Inflammatory macrophage treated with lipopolysaccharide for 4 hours (primary cell): ENCODE results near the gene SFMBT1.

Experiments
- DNase-seq: peaks from one replicate; pipeline ENCODE4 v3.0.0-alpha.2; 2020

Gene SFMBT1

DNA sequence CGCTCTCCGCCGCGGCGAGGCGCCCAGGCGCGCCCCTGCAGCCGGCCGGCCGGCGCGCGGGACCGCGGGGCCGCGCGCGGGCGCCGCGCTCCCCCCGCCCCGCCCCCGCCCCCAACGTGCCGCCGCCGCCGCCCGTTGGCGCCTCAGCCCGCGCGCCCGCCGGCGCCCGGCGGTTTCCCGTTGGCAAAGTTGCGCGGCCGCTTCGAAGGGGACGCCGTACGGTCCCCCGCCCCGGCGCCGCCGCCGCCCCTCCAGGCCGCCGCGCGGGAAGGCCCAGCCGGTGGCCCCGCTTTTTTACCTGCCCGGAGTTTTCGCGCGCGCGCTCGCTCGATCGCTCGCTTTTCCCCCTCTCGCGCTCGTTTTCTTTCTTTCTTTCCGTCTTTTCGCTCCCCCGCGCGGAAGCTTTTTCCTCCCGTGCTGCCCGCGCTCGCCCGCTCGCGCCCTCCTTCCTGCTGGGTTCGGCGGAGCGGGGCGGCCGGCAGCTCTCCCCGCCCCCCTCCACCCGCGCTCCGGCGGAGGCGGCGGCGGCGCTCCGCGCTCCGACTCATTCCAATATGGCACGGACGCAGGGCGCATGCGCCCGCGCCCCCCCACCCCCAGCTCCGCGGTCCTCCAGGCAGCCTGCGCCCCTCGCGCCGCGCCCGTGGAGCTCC lies at the start of gene SFMBT1:
TSS of gene SFMBT1 (minus strand) at position 556 of the 653 bp plus-strand sequence. CDS start 76,945 bp downstream, outside the sequence.
- DNase-seq: peak; percentile 73

GRCh38 chr3:53092942-53093341 lies 47.1 kb upstream of the SFMBT1 start:
- peak; percentile 76 for DNase-seq

DNA sequence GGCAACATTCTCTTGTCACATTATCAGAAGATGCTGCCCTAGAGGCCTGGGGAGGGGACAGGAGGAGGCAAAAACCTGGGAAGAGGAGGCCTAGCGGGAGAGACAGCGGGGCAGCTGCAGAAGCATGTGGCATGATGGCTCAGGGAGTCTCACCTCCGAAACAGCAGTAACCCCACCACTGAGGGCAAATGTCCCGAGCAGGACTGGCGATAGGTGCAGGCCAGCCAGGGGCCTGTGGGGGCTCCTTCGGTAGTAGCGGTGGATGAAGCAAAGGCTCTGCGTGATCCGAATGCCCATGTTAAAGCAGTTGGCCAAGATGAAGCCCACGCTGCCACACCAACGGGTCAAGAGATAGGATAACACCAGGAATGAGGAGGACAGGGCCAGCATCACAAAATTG lies 46.3 kb upstream of the SFMBT1 start:
- DNase-seq: no peak

DNA sequence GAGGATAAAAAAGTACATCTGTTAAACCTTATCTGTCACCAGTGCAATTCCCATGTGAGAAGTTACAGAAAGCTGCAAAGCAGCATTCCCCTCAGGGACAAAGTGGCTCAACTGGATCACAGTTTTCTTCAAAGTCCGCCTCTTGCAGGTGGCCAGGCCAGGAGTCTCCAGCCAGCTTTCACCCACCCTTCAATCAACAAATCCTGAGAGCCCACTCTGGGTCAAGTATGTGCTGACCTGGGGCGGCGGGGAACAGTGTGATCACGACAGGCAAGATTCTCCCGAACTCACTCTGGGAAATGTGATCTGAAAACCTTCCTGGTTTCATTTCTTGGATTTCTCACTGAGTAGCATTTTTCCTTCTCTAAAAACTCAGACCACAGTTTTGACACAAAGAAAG lies 45.1 kb upstream of the SFMBT1 start:
- DNase-seq: no peak

DNA sequence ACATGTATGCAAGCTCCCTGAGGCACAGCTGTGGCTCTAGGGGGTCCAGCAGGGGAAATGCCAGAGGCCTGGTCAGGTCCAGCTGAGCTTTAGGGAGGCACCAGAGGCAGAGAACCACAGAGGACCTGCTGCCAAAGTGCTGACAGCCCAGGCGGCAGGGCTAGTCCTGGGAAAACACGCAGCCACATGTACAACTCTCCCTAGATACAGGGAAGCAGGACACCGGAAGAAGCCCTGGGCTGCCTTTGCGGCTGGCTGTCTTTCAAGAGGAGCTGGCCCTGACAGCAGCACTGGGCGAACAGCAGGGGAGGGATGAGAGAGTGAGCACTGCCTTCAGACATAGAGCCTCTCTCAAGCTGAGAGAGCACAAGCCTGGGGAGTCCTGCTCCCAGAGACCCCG lies 43.6 kb upstream of the SFMBT1 start:
- DNase-seq: no peak

- DNase-seq: no peak
Measured at GRCh38 chr3:53085476-53085875, 39.6 kb upstream of the SFMBT1 start.

GRCh38 chr3:53084310-53085001 lies 38.6 kb upstream of the SFMBT1 start:
- no peak for DNase-seq

DNA sequence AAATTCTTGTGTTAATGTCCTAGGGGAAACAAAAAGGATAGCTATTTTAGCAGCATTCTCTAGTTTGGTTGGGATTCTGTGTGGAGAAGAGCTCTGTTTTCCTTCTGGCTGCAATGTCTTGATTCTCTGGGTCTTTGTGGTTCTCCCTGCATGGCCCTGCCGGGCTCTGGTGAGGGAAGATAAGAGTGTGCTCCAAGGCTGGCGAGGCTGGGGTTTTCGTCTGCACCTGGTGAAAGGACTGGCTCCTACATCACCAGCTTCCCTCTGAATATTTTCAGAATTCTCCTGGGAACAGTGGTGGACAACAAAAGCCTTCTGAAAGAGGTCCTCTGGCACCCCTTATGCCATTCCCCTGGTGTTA lies 38.1 kb upstream of the SFMBT1 start:
- DNase-seq: no peak

DNA sequence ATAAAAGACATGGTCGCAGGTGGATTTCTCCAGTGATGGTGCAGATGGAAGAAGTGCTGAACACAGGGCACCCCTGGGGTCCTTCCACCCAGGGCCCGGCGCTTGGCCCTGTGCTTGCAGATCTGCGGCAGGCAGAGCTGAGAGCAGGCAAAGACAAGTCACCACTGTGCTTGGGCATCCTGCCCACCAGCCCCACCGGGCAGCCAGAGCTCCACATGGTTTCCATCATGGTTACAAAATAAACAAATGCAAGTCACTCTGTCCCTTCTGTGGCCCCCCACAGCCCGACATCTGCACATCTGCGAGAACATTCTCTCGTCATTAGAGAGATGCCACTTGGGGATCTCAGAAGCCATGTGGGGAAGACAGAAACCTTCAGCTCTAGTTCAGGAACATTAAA lies 37.6 kb upstream of the SFMBT1 start:
- DNase-seq: no peak

GRCh38 chr3:53082736-53083135 lies 36.9 kb upstream of the SFMBT1 start:
- DNase-seq: no peak

DNA sequence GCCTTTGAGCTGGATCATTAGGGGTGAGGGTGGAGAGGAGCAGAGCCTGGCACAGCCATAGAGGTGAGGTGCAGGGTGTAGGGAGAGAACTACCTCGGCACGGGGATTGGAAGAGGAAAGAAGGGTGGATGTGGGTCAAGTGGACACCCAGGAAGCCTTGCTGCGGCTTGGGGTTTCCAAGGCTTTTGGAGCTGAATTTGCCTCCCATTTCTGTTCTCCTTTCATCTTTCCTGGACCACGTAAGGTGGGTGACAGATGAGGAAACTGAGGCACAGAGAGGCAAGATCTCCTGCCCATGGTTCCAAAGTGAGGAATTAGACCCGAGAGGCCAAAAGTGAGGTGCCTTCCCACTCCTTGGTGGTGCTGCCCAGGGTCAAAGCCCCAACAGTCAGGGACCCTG lies 35.4 kb upstream of the SFMBT1 start:
- no peak for DNase-seq

DNA sequence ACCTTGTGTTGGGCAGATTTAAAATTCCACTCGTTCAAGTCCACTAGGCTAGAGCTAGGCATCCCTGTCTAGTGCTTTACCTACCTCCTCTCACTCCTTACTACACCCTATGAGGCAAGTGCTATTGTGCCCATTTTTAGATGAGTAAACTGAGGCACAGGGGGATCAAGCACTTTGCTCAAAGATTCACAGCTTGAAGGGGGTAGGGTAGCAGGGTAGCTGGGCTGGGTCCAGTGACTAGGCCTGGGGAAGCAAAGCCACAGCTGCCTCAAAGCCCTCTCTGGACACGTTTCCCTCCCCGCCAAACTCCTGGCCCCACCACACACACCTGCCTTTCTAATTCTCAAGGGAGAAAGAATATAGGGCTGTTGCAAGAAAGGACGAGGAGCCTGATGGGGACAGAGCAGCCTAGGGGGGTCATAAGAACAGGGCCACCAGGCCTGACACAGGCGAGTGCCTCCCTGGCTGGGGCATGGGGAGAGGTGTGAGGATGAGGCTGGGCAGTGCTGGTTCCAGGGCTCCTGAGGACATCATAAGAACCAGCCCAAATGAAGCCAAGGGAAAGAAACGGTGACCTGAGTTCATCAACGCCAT lies 34.8 kb upstream of the SFMBT1 start:
- no peak for DNase-seq

DNA sequence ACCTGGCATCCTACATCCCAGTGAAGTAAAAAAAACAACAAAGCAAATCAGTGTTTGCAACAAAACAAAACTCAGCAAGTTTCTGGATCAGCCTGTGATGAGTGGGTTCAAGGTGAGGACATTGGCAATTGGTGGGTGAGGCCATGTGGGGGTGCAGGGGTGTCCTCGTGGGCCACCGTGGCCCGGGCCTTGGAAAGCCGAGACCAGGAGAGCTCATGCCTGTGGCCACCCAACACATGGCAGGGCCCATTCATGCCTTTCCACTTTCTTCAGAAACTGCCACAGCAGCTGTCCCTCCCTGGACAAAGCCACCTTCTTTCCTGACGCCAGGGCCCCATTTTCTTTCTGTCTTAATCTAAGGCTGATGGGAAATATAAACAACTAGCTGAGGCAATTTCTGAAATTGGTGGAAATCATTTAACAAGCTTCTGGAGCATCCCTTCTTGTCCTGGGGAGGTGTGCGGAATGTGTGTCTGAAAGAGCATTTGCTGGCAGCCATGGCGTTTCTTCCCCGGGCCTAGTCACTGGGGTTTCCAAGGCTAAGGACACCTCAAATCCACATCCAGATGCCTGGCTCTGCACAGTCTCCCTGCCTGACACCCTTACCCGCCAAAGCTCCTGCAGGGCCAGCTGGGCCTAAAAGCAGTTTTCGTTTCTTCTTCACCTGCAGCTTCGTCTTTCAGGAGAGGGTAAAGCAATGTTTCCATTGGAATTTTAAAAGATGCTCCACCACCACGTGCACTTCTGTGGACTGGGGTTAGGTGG lies 34.1 kb upstream of the SFMBT1 start:
- no peak for DNase-seq

DNA sequence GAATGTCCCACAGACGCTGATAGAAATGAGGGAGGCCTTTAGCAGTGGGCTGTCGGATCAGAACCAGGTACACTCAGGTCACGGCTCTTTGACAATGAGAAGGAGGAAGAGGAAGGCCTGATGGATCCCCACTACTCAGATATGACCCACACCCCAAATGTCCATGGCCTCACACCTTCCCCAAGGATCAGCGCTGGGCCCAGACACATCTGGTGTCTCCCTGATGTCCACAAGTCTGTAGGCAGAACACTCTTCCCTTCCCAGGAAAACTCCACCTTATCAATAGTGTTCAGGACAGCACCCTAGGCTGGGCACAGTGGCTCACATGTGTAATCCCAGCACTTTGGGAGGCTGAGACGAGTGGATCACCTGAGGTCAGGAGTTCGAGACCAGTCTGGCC lies 33.3 kb upstream of the SFMBT1 start:
- DNase-seq: no peak

GRCh38 chr3:53078656-53079055 lies 32.8 kb upstream of the SFMBT1 start:
- no peak for DNase-seq

- no peak for DNase-seq
Measured at GRCh38 chr3:53077476-53078220, 31.8 kb upstream of the SFMBT1 start.

DNA sequence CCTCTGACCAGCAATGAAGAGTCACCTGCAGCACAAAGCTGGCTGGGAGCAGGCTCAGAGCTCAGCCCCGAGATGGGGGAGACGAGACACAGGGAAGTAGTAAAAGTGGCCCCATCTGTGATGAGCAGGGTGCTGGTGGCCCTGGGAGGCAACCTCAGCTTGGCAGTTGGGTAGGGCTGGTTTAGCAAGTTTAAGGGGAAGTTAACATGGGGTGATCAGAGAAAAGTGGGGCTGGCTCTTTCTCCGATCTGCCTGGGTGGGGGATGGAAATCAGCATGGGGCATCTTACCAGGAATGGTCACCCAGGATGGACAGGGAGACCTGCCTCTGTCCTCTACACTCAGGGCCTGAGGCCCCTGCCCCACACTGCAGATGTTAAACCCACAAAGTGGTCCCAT lies 29.9 kb upstream of the SFMBT1 start:
- DNase-seq: no peak

GRCh38 chr3:53074761-53075742 lies 29.2 kb upstream of the SFMBT1 start:
- no peak for DNase-seq

DNA sequence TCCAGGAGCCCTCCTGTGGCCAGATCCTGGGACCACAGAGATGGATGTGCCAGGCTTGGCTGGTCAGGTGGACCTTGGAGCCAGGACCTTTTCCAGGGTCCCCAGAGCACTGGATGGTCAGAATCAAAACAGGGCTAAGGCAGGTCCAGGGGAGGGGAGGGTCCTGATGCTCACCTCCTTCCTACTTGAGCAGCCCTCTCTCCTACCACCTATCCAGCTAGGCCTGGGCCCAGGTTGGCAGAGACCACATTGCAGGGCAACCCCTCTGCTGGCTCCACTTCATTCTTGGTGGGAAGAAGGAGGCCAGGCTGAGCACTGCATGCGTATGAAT lies 28.5 kb upstream of the SFMBT1 start:
- no peak for DNase-seq

DNA sequence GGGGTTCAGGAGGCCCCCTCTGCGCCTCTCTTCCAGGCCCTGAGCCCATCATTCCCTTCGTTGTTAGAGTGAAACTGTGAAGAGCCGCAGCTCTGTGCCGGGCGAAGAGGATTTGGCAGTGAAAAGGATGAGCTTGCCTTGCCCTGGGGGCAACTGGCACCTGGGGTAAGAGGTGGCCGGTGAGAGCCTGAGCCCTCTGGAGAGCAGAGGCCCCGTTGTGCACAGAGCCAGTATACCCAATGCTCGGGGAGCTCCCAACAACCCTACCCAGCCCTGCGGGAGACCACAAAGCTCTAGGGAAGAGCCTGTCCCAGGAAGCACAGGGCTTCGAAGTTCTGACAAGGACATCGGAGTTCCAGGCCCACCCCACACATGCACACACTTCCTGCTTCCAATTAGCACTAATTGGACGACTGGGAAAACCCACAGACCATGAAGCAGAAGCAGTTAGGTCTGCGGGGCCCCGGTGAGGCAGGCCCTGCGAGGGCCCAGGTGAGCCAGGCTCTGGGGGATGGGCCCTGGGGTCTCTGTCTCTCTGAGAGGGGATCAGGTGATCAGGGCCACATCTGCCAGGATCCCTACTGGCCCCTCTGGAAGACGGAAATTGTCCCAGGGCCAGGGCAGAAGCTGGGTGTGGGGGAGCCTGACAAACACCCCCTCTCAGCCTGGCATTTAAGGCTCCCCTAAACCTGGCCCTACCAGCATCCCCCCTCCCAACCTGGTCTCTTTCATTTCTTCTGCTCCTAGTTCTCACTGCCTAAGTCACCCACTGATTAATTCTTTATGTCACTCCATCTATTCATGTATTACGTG lies 27.9 kb upstream of the SFMBT1 start:
- DNase-seq: no peak
